ENCODE results near the gene MUS81. TPM values are rescaled to one million over a fixed set of nuclear protein-coding genes. Genes with fewer than 3 reads are reported as not detected.
"Not testable (repeated sequence)": the region's sequence is repeated elsewhere in the genome, so short reads cannot be mapped to it uniquely, and the experiment has no call there.

Gene MUS81
- total RNA-seq, 1 experiment from 2014 or later, result 74.6 TPM

DNA sequence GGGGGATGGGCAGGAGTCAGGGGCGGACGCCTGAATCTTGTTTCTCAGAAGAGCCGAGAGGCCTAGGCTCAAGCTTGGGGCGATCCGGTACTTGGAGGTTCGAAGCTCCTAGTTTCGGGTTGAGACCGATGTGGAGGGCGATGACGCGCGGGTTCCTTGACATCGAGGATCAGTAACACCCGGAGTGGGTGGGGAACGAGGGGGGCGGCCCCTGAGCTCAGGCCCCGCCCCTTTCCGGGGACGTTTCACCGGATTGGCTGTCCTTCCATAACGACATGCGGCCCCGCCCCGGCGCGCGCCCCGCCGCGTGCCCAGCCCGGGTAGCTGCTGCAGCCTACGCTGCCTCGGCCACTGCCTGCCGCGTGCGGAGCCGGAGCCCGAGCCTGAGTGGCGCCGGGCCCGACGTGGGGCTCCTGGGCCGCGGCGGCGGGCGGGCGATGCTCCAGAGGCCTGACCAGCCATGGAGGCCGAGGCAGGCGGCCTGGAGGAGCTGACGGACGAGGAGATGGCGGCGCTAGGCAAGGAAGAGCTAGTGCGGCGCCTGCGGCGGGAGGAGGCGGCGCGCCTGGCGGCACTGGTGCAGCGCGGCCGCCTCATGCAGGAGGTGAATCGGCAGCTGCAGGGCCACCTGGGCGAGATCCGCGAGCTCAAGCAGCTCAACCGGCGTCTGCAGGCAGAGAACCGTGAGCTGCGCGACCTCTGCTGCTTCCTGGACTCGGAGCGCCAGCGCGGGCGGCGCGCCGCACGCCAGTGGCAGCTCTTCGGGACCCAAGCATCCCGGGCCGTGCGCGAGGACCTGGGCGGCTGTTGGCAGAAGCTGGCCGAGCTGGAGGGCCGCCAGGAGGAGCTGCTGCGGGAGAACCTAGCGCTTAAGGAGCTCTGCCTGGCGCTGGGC lies 30.3 kb downstream of the MUS81 start, which contains the start of gene CCDC85B:
Gene CCDC85B (plus strand): TSS at position 350 of the 895 bp plus-strand sequence. CDS start 111 bp downstream, at position 461.
- POLR2A ChIA-PET, result interaction anchor here (0.5 to 2.5 kb wide), 15 partner anchors 9 to 725 kb away, joined by 3 to 33 read pairs (median 4); partner anchors contain the start of genes BANF1, CFL1, EIF1AD and FOSL1
- CTCF ChIA-PET, result interaction anchor here (0.6 to 7.8 kb wide), 29 partner anchors 10 to 1559 kb away, joined by 3 to 241 read pairs (median 4); partner anchors contain the start of genes BANF1, CFL1, EIF1AD and FAM89B
- H3K27ac Mint-ChIP-seq (ENCODE audit: unreplicated experiment), result peak within 1 kb of the TSS; percentile 69
- peak within 1 kb of the TSS; percentile 82 for H3K4me3 Mint-ChIP-seq (ENCODE audit: unreplicated experiment)
- no TSS peak for BruUV-seq (replicated peaks)
- H3K4me3 ChIP-seq (ENCODE audit: low read depth, low read length), result peak within 1 kb of the TSS; percentile 81
- no peaks in the 10 kb centered on the region for H3K27me3 Mint-ChIP-seq (ENCODE audit: insufficient read depth, unreplicated experiment)
- TF ChIP-seq, protein P1, sequence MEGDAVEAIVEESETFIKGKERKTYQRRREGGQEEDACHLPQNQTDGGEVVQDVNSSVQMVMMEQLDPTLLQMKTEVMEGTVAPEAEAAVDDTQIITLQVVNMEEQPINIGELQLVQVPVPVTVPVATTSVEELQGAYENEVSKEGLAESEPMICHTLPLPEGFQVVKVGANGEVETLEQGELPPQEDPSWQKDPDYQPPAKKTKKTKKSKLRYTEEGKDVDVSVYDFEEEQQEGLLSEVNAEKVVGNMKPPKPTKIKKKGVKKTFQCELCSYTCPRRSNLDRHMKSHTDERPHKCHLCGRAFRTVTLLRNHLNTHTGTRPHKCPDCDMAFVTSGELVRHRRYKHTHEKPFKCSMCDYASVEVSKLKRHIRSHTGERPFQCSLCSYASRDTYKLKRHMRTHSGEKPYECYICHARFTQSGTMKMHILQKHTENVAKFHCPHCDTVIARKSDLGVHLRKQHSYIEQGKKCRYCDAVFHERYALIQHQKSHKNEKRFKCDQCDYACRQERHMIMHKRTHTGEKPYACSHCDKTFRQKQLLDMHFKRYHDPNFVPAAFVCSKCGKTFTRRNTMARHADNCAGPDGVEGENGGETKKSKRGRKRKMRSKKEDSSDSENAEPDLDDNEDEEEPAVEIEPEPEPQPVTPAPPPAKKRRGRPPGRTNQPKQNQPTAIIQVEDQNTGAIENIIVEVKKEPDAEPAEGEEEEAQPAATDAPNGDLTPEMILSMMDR (IDR thresholded peaks at IDR 0.05; ENCODE audit: insufficient read depth in 1 of 2, low read depth in 1 of 2, low read length in 1 of 2, severe bottlenecking in 1 of 2, unreplicated experiment in 1 of 2), result peak; percentile 33 to 65
- H3K36me3 ChIP-seq (ENCODE audit: control insufficient read depth, insufficient read depth, low read length), result peaks cover 2% of the 10 kb centered on the region; the same call in 1 of the 2 replicates
- DNase-seq, result peak; percentile 96 to 98
- no peaks in the 10 kb centered on the region for H3K27me3 ChIP-seq (replicated peaks; ENCODE audit: control insufficient read depth, insufficient read depth, low read length)
- no peaks in the 10 kb centered on the region for H3K9me3 Mint-ChIP-seq (ENCODE audit: unreplicated experiment)
- H3K9me3 ChIP-seq, result no peaks in the 10 kb centered on the region
- intact Hi-C loops (cut with micrococcal nuclease; ENCODE audit: unreplicated experiment), result loop anchor here (2.0 kb wide), 2 partner anchors 28 to 70 kb away; partner anchors contain the start of genes C11orf68, DRAP1 and SART1
- H3K36me3 Mint-ChIP-seq (ENCODE audit: insufficient read depth, unreplicated experiment), result peaks cover 40% of the 10 kb centered on the region
- peaks cover 27% of the 10 kb centered on the region for H3K4me1 ChIP-seq
- H3K4me1 Mint-ChIP-seq (ENCODE audit: low read depth, unreplicated experiment), result peaks cover 27% of the 10 kb centered on the region

DNA sequence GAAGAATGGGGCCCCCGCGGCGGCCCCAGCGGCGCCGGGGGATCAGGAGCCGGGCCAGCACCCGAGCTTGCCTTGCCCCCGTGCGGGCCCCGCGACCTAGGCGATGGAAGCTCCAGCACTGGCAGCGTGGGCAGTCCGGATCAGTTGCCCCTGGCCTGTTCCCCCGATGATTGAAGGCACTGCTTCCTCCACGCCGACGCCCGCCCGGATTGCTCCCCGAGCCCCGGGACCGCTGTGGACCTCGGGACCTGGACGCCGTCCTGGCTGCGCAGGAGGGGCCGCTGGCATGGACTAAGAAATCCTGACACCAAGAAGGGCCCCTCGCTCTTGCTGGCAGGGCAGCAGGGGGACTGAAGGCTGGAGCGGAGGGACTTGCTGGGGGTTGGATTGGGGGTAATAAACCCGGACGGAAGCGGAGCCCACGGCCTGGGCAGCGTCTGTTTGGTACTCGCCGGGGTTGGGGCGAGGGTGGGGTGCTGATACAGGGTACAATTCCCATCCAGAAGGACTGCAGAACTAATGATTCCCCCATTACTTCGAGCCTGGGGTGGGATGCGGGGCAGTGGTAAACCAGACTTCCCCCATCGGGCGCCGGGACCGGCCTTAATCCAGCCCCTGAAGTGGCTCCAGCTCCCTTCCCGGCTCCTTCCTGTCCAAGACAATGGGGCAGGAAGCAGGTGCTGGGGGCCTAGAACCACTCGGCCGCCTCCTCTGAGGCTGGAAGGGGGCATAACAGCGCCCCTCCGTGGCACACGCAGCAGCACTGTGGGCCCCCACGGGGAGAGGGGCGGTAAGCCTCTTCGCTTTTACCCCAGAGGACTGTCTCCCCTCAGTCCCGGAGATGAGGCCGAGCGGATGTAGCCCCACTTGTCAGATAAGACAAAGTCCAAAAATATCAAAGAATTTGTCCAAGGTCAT lies 31.2 kb downstream of the MUS81 start:
- Histone ChIP-seq H3K4me1 (peaks cover 26% of the 10 kb centered on the region), H3K27me3 (replicated peaks; ENCODE audit: control insufficient read depth, insufficient read depth, low read length) (no peaks in the 10 kb centered on the region), H3K36me3 (ENCODE audit: control insufficient read depth, insufficient read depth, low read length) (no peaks in the 10 kb centered on the region), H3K4me3 (ENCODE audit: low read depth, low read length) (peak overlapping the region; percentile 81), H3K9me3 (no peaks in the 10 kb centered on the region)
- BruUV-seq (replicated peaks), result TSS peak; percentile 50
- H3K9me3 Mint-ChIP-seq (ENCODE audit: unreplicated experiment), result no peaks in the 10 kb centered on the region
- peaks cover 35% of the 10 kb centered on the region for H3K36me3 Mint-ChIP-seq (ENCODE audit: insufficient read depth, unreplicated experiment)
- CTCF ChIA-PET, result interaction anchor here (0.6 to 7.8 kb wide), 23 partner anchors 9 to 421 kb away, joined by 3 to 241 read pairs (median 5); partner anchors contain the start of genes BANF1, CFL1, EIF1AD and FOSL1
- intact Hi-C loops (cut with micrococcal nuclease; ENCODE audit: unreplicated experiment), result loop anchor here (2.0 kb wide), 2 partner anchors 27 to 69 kb away; partner anchors contain the start of genes C11orf68, DRAP1 and SART1
- H3K27me3 Mint-ChIP-seq (ENCODE audit: insufficient read depth, unreplicated experiment), result no peaks in the 10 kb centered on the region
- H3K27ac Mint-ChIP-seq (ENCODE audit: unreplicated experiment), result no peak overlapping the region
- TF ChIP-seq, protein P1 (IDR thresholded peaks at IDR 0.05; ENCODE audit: insufficient read depth in 1 of 2, low read depth in 1 of 2, low read length in 1 of 2, severe bottlenecking in 1 of 2, unreplicated experiment in 1 of 2), result no peak
- H3K4me1 Mint-ChIP-seq (ENCODE audit: low read depth, unreplicated experiment), result peaks cover 27% of the 10 kb centered on the region
- POLR2A ChIA-PET, result interaction anchor here (0.6 to 2.5 kb wide), 11 partner anchors 8 to 725 kb away, joined by 3 to 33 read pairs (median 4); partner anchors contain the start of genes BANF1, CFL1, EIF1AD and FOSL1
- DNase-seq, result no peak
- peak overlapping the region; percentile 82 for H3K4me3 Mint-ChIP-seq (ENCODE audit: unreplicated experiment)

DNA sequence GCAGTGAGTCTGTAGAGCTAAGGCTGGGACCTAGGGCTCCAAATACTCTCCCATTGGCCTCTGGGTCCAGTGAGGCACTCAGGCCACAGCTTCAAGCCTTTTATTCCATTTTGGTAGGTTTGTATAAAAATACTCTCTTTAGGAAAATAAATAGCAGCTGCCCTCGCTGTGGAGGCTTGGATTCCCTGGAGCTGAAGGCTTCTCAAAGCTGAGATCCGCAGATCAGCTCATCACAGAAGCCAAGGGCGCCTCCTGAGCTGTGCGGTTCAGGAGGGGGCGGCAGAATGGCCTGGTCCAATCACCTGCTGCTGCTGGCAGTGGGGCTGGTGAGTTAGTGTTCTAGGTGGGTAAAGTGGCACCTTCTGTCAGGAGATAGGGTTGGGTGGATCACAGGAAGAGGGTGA lies 31.9 kb downstream of the MUS81 start:
- H3K4me3 Mint-ChIP-seq (ENCODE audit: unreplicated experiment), result peak overlapping the region; percentile 82
- H3K4me1 ChIP-seq, result peaks cover 21% of the 10 kb centered on the region
- BruUV-seq (replicated peaks), result not testable (repeated sequence)

More for the DNA sequence above, 31.9 kb downstream of the MUS81 start:
- H3K36me3 ChIP-seq (ENCODE audit: control insufficient read depth, insufficient read depth, low read length); H3K27me3 Mint-ChIP-seq (ENCODE audit: insufficient read depth, unreplicated experiment); H3K27me3 ChIP-seq (replicated peaks; ENCODE audit: control insufficient read depth, insufficient read depth, low read length); intact Hi-C loops (cut with micrococcal nuclease; ENCODE audit: unreplicated experiment); H3K9me3 Mint-ChIP-seq (ENCODE audit: unreplicated experiment); DNase-seq; H3K27ac Mint-ChIP-seq (ENCODE audit: unreplicated experiment); CTCF ChIA-PET; H3K4me3 ChIP-seq (ENCODE audit: low read depth, low read length); H3K9me3 ChIP-seq: not testable (repeated sequence)
- POLR2A ChIA-PET, result interaction anchor here (2.5 kb wide), 1 partner anchor 7 kb away, joined by 27 read pairs; the partner anchor contains the start of gene FOSL1
- Mint-ChIP-seq H3K36me3 (ENCODE audit: insufficient read depth, unreplicated experiment) (peaks cover 35% of the 10 kb centered on the region), H3K4me1 (ENCODE audit: low read depth, unreplicated experiment) (peaks cover 21% of the 10 kb centered on the region)
